ENCODE data around the gene CHSY1.

- no peak for TF ChIP-seq CTCF (IDR thresholded peaks at IDR 0.05; ENCODE audit: poor library complexity, severe bottlenecking)
- no peak for TF ChIP-seq POLR2AphosphoS5 (IDR thresholded peaks at IDR 0.05)
- TF ChIP-seq EZH2 (IDR thresholded peaks at IDR 0.05; ENCODE audit: borderline replicate concordance, insufficient read depth, low read length, poor library complexity, severe bottlenecking), result no peak
- TF ChIP-seq EP300 (conservative IDR thresholded peaks at IDR 0.05; ENCODE audit: poor library complexity, severe bottlenecking), result no peak
- TF ChIP-seq SMC3 (conservative IDR thresholded peaks at IDR 0.05; ENCODE audit: poor library complexity), result no peak
- no peak for TF ChIP-seq REST (IDR thresholded peaks at IDR 0.05; ENCODE audit: borderline replicate concordance)
- no peak for TF ChIP-seq RAD21 (conservative IDR thresholded peaks at IDR 0.05)
Observed at GRCh38 chr15:101168463-101168824, 83.4 kb downstream of the CHSY1 start.

All from neural cell (in vitro differentiated cells).